ENCODE results near the gene WAPL.
"Not testable (repeated sequence)": the region's sequence is repeated elsewhere in the genome, so short reads cannot be mapped to it uniquely, and the experiment has no call there.

Gene WAPL

GRCh38 chr10:86521678-86522509 is at the start of gene WAPL:
Gene WAPL (minus strand): TSS chr10:86521792. CDS start chr10:86518069, 3,723 bp downstream.
- peak; percentile 94 for DNase-seq

DNA sequence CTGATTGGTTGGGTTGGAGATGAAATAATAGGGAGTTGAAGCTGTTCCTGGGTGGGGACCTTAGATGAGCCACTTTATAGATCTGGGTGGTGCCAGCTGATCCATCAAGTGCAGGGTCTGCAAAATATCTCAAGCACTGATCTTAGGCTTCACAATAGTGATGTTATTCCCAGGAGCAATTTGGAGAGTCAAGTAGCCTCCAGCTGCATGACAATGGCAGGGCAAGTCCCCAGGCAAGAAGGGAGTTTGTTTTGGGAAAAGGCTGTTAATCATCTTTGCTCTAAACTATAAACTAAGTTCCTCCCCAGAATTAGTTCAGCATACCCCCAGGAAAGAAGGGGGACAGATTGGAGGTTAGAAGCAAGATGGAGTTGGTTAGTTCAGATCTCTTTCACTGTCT is 47.7 kb upstream of the WAPL start:
- DNase-seq = no peak

GRCh38 chr10:86566518-86566917 is 44.9 kb upstream of the WAPL start:
- not testable (repeated sequence) for DNase-seq

GRCh38 chr10:86563338-86563737 is 41.7 kb upstream of the WAPL start:
- not testable (repeated sequence) for DNase-seq

GRCh38 chr10:86558695-86559094 is 37.1 kb upstream of the WAPL start:
- DNase-seq = not testable (repeated sequence)

- DNase-seq = no peak
These were observed 35.5 kb upstream of the WAPL start for GRCh38 chr10:86556933-86557649.

DNA sequence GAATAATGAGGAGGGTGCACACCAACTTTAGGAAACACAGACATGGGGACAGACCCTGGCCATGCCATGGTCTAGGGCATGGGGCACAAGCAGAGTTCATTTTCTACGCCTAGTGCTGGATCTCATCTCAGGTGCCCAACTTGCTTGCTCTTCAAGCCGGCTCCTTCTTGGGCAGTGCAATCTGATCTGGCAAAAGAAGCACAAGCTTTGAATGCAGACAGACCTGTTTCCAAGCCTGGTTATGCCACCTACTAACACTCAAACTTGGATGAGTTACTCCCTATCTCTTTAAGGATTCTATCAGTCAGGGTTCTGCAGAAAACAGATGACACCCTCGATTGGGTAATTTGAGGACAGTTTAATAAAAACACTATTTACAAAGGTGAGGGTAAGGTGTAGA is 34.9 kb upstream of the WAPL start:
- DNase-seq = no peak

- no peak for DNase-seq
These were observed 32.0 kb upstream of the WAPL start for GRCh38 chr10:86553639-86554038.

DNA sequence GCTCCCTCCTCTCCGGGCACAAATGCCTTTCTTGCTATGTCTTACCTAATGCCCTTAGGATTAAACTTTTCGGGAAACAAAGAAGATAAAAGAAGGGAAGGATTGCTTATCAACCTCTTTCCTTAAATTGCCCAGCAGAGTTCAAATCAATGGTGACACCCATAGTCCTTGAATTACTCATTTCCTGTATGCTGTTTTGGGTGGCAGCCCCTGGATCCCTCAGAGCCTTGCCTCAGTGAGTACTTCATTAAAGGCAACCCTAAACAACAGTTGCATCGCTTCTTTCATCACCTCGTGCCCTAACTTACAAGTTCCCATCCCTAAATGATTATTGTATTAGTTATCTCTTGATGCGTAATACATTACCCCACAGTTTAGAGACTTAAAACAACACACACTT is 31.6 kb upstream of the WAPL start:
- DNase-seq = no peak

DNA sequence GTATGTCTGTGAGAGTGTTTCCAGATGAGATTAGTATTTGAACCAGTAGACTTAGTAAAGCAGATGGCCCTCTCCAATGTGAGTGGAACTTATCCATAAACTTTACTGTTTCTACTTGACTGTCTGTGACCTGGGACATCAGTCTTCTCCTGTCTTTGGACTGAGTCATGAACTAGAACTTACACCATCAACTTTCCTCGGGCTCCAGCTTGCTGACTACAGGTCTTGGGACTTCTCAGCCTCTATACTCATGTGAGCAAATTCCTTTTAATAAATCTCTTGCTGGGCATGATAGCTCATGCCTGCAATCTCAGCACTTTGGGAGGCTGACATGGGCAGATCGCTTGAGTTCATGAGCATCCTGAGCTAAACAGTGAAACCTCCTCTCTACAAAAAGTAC is 25.7 kb upstream of the WAPL start:
- no peak for DNase-seq

GRCh38 chr10:86545101-86545500 is 23.5 kb upstream of the WAPL start:
- DNase-seq = no peak

DNA sequence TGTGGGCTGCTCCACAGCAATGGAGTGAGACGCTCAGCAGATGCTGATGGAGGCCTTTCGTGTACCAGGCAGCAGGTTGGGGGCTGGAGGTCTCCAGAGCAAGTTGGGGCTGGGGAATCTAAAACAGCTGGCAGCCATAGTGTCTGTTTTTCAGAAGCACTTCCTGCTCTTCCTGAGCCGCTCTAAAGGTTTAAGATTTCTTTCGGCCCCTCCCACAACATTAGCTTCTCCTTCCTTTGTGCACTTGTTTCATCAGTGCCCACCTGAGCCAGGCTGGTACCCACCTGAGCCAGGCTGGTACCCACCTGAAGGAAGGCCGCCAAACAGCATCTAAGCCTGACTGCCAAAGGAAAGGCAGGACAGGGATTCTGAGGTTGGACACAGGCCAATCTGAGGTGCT is 18.4 kb upstream of the WAPL start:
- no peak for DNase-seq

- DNase-seq = peak; percentile 13
These were observed 17.0 kb upstream of the WAPL start for GRCh38 chr10:86538547-86538946.

GRCh38 chr10:86538040-86538439 is 16.4 kb upstream of the WAPL start:
- not testable (repeated sequence) for DNase-seq

GRCh38 chr10:86536294-86536861 is 14.8 kb upstream of the WAPL start:
- DNase-seq = peak; percentile 70

DNA sequence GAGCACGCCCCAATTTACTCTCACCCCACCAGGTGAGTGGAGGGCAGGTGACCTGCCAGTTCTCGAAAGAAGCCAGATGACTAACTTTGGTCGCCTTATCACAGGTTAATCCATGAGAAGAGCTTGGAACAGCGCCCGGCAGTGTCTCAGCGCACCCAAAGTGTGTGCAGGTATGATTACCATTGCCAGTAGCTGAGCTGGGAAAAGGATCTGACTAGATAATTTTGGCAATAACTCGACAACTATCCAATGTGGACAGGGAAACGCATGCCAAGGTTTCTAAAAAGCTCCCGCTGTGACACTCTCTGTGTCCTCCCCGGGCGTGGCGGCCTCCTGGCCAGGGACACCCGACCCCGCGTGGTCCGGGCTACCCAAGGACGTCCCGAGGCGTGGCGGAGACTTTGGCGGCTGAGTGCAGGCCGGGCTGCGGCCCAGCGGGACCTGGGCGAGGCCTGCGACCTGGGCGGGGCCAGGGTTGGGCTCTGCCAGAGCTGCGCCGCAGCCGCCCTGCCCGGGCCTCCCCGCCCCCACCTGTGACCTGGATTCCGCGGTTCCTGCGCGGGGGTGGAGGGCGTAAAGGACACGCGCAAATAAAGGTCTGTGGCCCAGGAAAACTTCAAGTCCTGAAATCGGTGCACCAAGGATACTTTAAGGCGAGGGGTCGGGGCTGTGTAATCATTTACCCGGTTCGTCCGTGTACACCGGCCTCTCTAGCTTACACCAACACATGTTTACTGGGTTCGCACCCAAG is 13.7 kb upstream of the WAPL start:
- DNase-seq = peak; percentile 47

DNA sequence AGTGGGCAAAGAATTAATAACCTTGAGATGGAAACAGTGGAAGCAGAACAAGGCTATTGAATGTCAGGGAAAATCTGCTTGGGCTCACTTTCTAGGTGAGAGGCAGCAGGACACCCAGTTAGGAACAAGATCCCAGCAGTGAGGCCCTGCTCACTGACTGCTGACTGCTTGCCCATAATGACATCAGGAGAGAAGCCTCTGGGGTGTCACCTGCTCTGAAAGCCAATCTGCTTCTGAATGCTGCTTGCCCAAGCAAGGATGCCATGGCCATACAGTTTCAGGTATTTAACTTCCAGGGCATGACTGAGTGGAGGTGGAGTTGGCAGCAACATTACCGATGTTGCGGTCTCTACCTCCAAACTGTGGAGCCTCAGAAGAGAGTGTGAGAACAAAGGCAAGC is 11.7 kb upstream of the WAPL start:
- DNase-seq = no peak

- DNase-seq = not testable (repeated sequence)
These were observed 7.1 kb upstream of the WAPL start for GRCh38 chr10:86528736-86529135.

DNA sequence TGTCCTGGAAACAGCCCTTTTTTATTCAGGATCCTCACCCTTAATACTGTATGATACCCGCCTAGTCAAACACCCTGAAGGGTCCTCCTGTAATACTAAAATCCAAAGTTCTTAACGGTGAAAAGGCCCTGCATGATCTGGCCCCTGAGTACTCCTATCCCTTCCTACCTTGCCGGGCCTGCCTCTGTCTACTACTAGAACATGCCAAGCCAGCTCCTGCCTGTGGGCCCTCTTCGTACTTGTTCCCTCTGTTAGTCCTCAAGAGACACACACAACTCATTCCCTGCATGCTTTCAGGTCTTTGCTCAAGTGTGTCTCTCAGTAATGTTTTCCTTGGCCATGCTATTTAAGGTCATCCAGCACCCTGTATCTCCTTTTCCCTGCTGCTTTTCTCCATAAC is 5.0 kb upstream of the WAPL start:
- no peak for DNase-seq

DNA sequence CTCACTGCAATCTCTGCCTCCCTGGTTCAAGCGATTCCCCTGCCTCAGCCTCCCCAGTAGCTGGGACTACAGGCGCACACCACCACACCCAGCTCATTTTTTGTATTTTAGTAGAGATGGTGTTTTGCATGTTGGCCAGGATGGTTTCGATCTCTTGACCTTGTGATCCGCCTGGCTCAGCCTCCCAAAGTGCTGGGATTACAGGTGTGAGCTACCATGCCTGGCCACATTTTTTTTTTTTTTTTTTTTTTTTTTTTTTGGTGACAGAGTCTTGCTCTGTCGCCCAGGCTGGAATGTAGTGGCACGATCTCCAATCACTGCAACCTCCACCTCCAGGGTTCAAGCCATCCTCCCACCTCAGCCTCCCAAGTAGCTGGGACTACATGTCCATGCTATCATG is 4.1 kb upstream of the WAPL start:
- not testable (repeated sequence) for DNase-seq

- no peak for DNase-seq
These were observed 2.8 kb upstream of the WAPL start for GRCh38 chr10:86524225-86524962.

DNA sequence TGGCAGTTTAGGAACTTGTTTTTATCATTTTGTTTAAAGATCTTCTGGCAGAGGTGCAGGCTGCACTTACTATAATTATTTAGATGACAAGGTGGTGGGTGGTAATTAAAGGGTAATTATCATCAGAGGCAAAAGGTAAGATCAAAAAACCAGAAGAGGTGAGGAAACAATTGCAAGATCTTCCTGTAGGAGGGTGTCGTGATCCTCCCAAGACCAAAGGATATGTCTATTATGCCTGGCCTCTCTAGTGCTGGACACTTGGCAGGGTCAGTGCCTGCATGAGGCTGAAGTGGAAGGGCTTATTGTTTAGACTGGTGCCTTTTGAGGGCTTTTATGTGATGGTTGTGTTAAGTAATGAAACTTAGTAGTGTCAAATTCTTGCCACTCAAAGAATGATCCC is 1.8 kb upstream of the WAPL start:
- no peak for DNase-seq

- DNase-seq = no peak
These were observed 891 bp upstream of the WAPL start for GRCh38 chr10:86522510-86522855.

Data from CD4-positive, alpha-beta T cell treated with Interleukin-21 for 1 hour (primary cell).